ENCODE results near the gene ELFN1. TPM values are rescaled to one million over a fixed set of nuclear protein-coding genes. Genes with fewer than 3 reads are reported as not detected.
A peak's percentile ranks its signal among the peaks of the same experiment; 100 is the strongest.

The ELFN1 gene
- total RNA-seq, 4 donors from 2014 or later = 0.12 to 1.0 (median 0.46) TPM

DNA sequence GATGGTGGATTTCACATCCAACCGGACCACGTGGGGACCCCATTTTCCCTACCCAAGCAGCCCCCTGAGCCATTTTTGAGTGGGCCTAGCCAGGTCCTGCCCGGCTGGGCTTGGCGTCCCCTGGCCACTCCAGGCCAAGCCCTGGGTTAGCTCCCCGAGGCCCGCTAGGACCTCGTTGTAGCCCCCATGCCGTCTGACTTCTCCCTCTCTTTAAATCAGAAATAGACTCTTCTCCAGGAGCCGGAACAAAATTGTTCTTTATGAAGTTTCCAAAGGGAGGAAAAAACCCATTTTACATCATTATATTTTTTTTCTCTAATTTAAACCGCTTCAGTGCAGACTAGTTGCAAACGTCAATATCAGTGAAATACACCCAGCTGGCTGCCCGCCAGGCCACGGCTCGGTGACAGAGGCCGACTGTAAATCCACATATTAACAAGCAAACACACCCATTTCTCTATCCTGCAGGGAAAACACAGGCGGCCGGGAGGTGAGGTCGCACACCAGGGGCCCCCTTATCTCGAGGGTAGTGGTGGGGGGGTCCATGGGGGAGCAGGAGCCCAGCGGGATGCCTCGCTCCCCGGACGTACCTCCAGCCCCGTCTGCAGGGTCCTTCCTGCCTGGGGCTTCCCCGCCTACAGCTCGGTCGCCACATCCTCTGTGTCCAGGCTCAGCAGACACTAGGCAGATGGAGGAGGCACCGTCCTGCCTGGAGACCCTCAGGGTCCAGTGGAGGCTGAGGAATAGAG lies 72.7 kb downstream of the ELFN1 start:
- DNase-seq (no peak), ATAC-seq (no peak)
- no peak for TF ChIP-seq POLR2A (IDR thresholded peaks at IDR 0.05)
- TF ChIP-seq, protein P1, sequence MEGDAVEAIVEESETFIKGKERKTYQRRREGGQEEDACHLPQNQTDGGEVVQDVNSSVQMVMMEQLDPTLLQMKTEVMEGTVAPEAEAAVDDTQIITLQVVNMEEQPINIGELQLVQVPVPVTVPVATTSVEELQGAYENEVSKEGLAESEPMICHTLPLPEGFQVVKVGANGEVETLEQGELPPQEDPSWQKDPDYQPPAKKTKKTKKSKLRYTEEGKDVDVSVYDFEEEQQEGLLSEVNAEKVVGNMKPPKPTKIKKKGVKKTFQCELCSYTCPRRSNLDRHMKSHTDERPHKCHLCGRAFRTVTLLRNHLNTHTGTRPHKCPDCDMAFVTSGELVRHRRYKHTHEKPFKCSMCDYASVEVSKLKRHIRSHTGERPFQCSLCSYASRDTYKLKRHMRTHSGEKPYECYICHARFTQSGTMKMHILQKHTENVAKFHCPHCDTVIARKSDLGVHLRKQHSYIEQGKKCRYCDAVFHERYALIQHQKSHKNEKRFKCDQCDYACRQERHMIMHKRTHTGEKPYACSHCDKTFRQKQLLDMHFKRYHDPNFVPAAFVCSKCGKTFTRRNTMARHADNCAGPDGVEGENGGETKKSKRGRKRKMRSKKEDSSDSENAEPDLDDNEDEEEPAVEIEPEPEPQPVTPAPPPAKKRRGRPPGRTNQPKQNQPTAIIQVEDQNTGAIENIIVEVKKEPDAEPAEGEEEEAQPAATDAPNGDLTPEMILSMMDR (IDR thresholded peaks at IDR 0.05 in 4 of 5, conservative IDR thresholded peaks at IDR 0.05 in 1 of 5) = no peak
- Histone ChIP-seq H3K27ac (no peak overlapping the region), H3K27me3 (no peaks in the 10 kb centered on the region), H3K4me1 (no peaks in the 10 kb centered on the region), H3K36me3 (no peaks in the 10 kb centered on the region), H3K4me3 (peak overlapping the region in 1 of 4 donors; percentile 9), H3K9me3 (no peaks in the 10 kb centered on the region)
- in situ Hi-C loops (cut with MboI; ENCODE audit: low sequenced_read_pairs in 4 of 4) (no loop called here), intact Hi-C loops (cut with DNase I; ENCODE audit: low total_unique reads) (no loop called here)

- no peak for TF ChIP-seq POLR2A (IDR thresholded peaks at IDR 0.05)
- TF ChIP-seq, protein P1 (IDR thresholded peaks at IDR 0.05 in 4 of 5, conservative IDR thresholded peaks at IDR 0.05 in 1 of 5) = no peak
- ATAC-seq (no peak), DNase-seq (no peak)
- Histone ChIP-seq H3K4me1 (no peaks in the 10 kb centered on the region), H3K9me3 (no peaks in the 10 kb centered on the region), H3K36me3 (no peaks in the 10 kb centered on the region), H3K27ac (no peak overlapping the region), H3K27me3 (no peaks in the 10 kb centered on the region), H3K4me3 (no peak overlapping the region)
- intact Hi-C loops (cut with DNase I; ENCODE audit: low total_unique reads) (no loop called here), in situ Hi-C loops (cut with MboI; ENCODE audit: low sequenced_read_pairs in 4 of 4) (no loop called here)
Measured at GRCh38 chr7:1743481-1744230, 73.6 kb downstream of the ELFN1 start.

- peaks cover 0 to 6% (median 2%) of the 10 kb centered on the region in 3 donors for H3K27me3 ChIP-seq
- peaks cover 0 to under 1% of the 10 kb centered on the region in 2 donors for H3K4me1 ChIP-seq
- TF ChIP-seq POLR2A (IDR thresholded peaks at IDR 0.05) = no peak
- TF ChIP-seq, protein P1 (IDR thresholded peaks at IDR 0.05 in 4 of 5, conservative IDR thresholded peaks at IDR 0.05 in 1 of 5) = no peak
- in situ Hi-C loops (cut with MboI; ENCODE audit: low sequenced_read_pairs in 4 of 4) = no loop called here
- intact Hi-C loops (cut with DNase I; ENCODE audit: low total_unique reads) = no loop called here
- H3K9me3 ChIP-seq = no peaks in the 10 kb centered on the region
- no peak for DNase-seq
- H3K27ac ChIP-seq = no peak overlapping the region
- no peaks in the 10 kb centered on the region for H3K36me3 ChIP-seq
- ATAC-seq = no peak
- no peak overlapping the region for H3K4me3 ChIP-seq
Measured at GRCh38 chr7:1744296-1745017, 74.4 kb downstream of the ELFN1 start.

GRCh38 chr7:1745018-1745532 lies 75.0 kb downstream of the ELFN1 start:
- Histone ChIP-seq H3K36me3 (no peaks in the 10 kb centered on the region), H3K9me3 (no peaks in the 10 kb centered on the region), H3K27ac (no peak overlapping the region), H3K4me1 (peaks cover 0 to 5% of the 10 kb centered on the region in 2 donors), H3K4me3 (no peak overlapping the region), H3K27me3 (peaks cover 0 to 11% (median 4%) of the 10 kb centered on the region in 3 donors)
- intact Hi-C loops (cut with DNase I; ENCODE audit: low total_unique reads) (no loop called here), in situ Hi-C loops (cut with MboI; ENCODE audit: low sequenced_read_pairs in 4 of 4) (no loop called here)
- ATAC-seq (no peak), DNase-seq (no peak)
- TF ChIP-seq POLR2A (IDR thresholded peaks at IDR 0.05) = no peak
- TF ChIP-seq, protein P1 (IDR thresholded peaks at IDR 0.05 in 4 of 5, conservative IDR thresholded peaks at IDR 0.05 in 1 of 5) = no peak

Measured in gastrocnemius medialis (tissue), 4 donors.